Thyroid gland (tissue), 4 donors: ENCODE data around the gene C11orf21.

ENCODE experiments used
- POLR2A ChIP-seq, 2 donors: fragments of 450-650 bp; IDR thresholded peaks; one replicate each; pipeline ENCODE4 v1.6.1; 2017; ENCODE audit warnings: antibody characterized with exemption in 2 of 2, mild to moderate bottlenecking in 2 of 2, moderate library complexity in 1 of 2
- TF ChIP-seq, protein P1 (sequence below), 6 experiments: fragments of 200-600 bp in 3 of 6; fragments of 450-650 bp in 3 of 6; sonication (generic) in 3 of 6; IDR thresholded peaks; one replicate each; pipeline ENCODE4 v1.5.1; 2016 to 2019; ENCODE audit warnings: antibody characterized with exemption in 6 of 6, mild to moderate bottlenecking in 2 of 6, inconsistent platforms in 1 of 6, moderate library complexity in 1 of 6

DNA sequence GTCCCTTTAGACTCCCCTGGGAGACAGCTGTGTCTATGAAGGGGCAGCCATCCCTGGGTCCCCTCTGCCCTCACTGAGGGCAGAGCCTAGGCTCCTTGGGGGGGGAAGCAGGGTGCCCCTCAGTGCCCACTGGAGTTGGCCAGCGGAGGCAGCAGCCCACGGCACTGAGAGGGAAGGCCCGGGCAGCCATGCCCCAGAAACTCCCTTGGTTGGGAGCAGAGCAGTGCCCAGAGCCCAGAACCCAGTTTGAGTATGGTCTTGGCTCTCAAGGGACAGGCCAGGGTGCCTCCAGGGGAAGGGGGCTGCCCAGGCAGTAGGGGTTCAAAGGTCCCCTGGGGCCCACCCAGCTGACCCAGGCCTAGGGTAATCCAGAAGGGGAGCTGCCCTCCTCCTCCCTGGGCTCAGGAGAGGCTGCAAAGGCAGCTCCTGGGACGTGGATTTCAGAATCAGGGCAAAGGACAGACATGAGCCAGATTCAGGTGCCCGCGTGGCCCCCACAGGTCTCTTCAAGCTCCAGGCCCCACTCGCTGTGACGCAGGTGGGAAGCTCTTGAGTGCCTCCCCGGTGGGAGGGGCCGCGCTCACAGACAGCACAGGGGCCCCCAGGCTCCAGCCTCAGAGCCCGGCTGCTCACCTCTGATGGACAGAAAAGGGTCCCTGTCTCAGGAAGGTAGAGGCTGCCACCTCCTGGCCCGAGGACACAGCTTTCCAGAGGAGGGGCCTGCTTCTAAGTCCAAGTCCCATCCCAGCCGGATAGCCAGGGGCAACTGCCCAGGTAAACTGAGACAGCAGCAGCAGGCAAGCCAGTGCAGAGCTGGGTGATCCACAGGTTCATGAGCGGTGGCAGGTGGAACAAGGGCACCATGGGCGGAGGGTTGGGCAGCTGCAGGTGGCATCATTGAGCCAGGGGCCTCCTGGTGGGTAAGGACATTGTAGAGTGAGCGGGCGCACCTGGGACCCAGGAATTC lies 2.6 kb downstream of the C11orf21 start:
- TF ChIP-seq, protein P1, sequence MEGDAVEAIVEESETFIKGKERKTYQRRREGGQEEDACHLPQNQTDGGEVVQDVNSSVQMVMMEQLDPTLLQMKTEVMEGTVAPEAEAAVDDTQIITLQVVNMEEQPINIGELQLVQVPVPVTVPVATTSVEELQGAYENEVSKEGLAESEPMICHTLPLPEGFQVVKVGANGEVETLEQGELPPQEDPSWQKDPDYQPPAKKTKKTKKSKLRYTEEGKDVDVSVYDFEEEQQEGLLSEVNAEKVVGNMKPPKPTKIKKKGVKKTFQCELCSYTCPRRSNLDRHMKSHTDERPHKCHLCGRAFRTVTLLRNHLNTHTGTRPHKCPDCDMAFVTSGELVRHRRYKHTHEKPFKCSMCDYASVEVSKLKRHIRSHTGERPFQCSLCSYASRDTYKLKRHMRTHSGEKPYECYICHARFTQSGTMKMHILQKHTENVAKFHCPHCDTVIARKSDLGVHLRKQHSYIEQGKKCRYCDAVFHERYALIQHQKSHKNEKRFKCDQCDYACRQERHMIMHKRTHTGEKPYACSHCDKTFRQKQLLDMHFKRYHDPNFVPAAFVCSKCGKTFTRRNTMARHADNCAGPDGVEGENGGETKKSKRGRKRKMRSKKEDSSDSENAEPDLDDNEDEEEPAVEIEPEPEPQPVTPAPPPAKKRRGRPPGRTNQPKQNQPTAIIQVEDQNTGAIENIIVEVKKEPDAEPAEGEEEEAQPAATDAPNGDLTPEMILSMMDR (IDR thresholded peaks at IDR 0.05): peak; percentile 15 to 86 (median 70)
- no peak for TF ChIP-seq POLR2A (IDR thresholded peaks at IDR 0.05)
